K562 (cell line): Measurements from ENCODE around the gene ZNF319. TPM values are rescaled to one million over a fixed set of nuclear protein-coding genes. Genes with fewer than 3 reads are reported as not detected.
A peak's percentile ranks its signal among the peaks of the same experiment; 100 is the strongest.

Experiments used
- ATAC-seq: fragments of 200-7000 bp; cut with Tn5 transposase; 3 replicates; pipeline ENCODE4 v1.9.1; 2020; ENCODE audit warnings: moderate library complexity
- BruUV-seq: library from RNA; stranded (reverse); fragments of 400-500 nt; replicated peaks from 2 replicates; lab custom pipeline; 2021; lab: Mats Ljungman, UMichigan
- CTCF ChIA-PET: fragments of 300-600 bp; formaldehyde crosslinking; extraction: SDS; loops from one replicate; lab custom pipeline; 2021; ENCODE audit warnings: low intra/inter-chr PET ratio; lab: Yijun Ruan, JAX
- POLR2A ChIA-PET: fragments of 300-600, 350-650 bp; sonication (Branson Sonifier 250); formaldehyde crosslinking; extraction: SDS; loops from one replicate; lab custom pipeline; 2021; ENCODE audit warnings: antibody characterized with exemption, inconsistent platforms; lab: Yijun Ruan, JAX
- DNase-seq, 4 experiments: peaks; one replicate each; pipeline versions ENCODE4 v3.0.0 to v3.0.0-alpha.2; 2011 to 2018; ENCODE audit warnings: low spot score in 3 of 4, mixed read lengths in 3 of 4; ENCODE audit errors: extremely low read depth in 1 of 4
- FAIRE-seq: peaks from 2 replicates; lab custom pipeline; 2011; peaks lifted over from hg19 to GRCh38; lab: Jason Lieb, UNC
- H2AFZ ChIP-seq: 2 replicates; pipeline ENCODE4 v1.6.0; 2011; ENCODE audit warnings: low read depth, low read length, control low read depth, inconsistent platforms
- H3K27ac ChIP-seq: fragments of 200-600 bp; 3 replicates; pipeline ENCODE4 v1.8.0; 2011; ENCODE audit warnings: low read depth, mild to moderate bottlenecking, control low read depth, inconsistent platforms, low read length, moderate library complexity, mixed read lengths; ENCODE audit errors: extremely low read depth
- H3K27me3 ChIP-seq, 2 experiments: fragments of 300-600 bp in 1 of 2; 2 replicates in 1 of 2; 3 replicates in 1 of 2; pipeline versions ENCODE4 v1.6.0 to v1.8.0; 2011; ENCODE audit warnings: inconsistent platforms in 2 of 2, low read length in 2 of 2, mild to moderate bottlenecking in 1 of 2, mixed read lengths in 1 of 2, moderate library complexity in 1 of 2; ENCODE audit not compliant: control insufficient read depth in 2 of 2, insufficient read depth in 2 of 2
- H3K36me3 ChIP-seq: fragments of 300-600 bp; 3 replicates; pipeline ENCODE4 v1.8.0; 2011; ENCODE audit warnings: mild to moderate bottlenecking, low read length, inconsistent platforms; ENCODE audit not compliant: control insufficient read depth, insufficient read depth
- H3K4me1 ChIP-seq, 2 experiments: fragments of 200-600 bp in 1 of 2; replicated peaks in 1 of 2; 2 replicates in 1 of 2; 3 replicates in 1 of 2; pipeline versions ENCODE4 v1.5.1 to v1.8.0; 2011; ENCODE audit warnings: inconsistent platforms in 2 of 2, low read length in 2 of 2, mild to moderate bottlenecking in 1 of 2, mixed read lengths in 1 of 2, moderate library complexity in 1 of 2; ENCODE audit not compliant: control insufficient read depth in 2 of 2, insufficient read depth in 2 of 2
- H3K4me2 ChIP-seq: 2 replicates; pipeline ENCODE4 v1.6.1; 2011; ENCODE audit warnings: low read length, control low read depth, inconsistent platforms, mixed read lengths; ENCODE audit not compliant: insufficient read depth
- H3K4me3 ChIP-seq: fragments of 200-600 bp; sonication (generic), shearing (Covaris generic); 2 replicates; pipeline ENCODE4 v1.5.1; 2016; ENCODE audit warnings: control low read depth, inconsistent platforms
- H3K79me2 ChIP-seq: fragments of 200-600 bp; 3 replicates; pipeline ENCODE4 v1.8.0; 2011; ENCODE audit warnings: low read length, inconsistent platforms; ENCODE audit not compliant: control insufficient read depth, insufficient read depth
- H3K9ac ChIP-seq, 2 experiments: 2 replicates each; pipeline versions ENCODE4 v1.6.0 to v1.6.1; 2011; ENCODE audit warnings: low read depth in 2 of 2, low read length in 2 of 2, control low read depth in 1 of 2, inconsistent platforms in 1 of 2, mild to moderate bottlenecking in 1 of 2, mixed read lengths in 1 of 2; ENCODE audit not compliant: insufficient read depth in 1 of 2
- H3K9me1 ChIP-seq: one replicate; pipeline ENCODE4 v1.6.0; 2011; ENCODE audit warnings: inconsistent platforms, mild to moderate bottlenecking, low read length, moderate library complexity; ENCODE audit not compliant: control insufficient read depth, insufficient read depth
- H3K9me3 ChIP-seq: replicated peaks from 2 replicates; pipeline ENCODE4 v1.5.1; 2011; ENCODE audit warnings: low read depth, low read length, inconsistent platforms; ENCODE audit not compliant: control insufficient read depth, insufficient read depth
- H4K20me1 ChIP-seq: replicated peaks from 2 replicates; pipeline ENCODE4 v1.6.1; 2011; ENCODE audit warnings: low read length, inconsistent platforms, mixed read lengths; ENCODE audit not compliant: control insufficient read depth, insufficient read depth
- BMI1 ChIP-seq: fragments of 150-350 bp; IDR thresholded peaks from 2 replicates; pipeline ENCODE4 v1.6.1; 2014; ENCODE audit warnings: low read length
- ILK ChIP-seq: fragments of 450-650 bp; IDR thresholded peaks from 2 replicates; pipeline ENCODE4 v1.6.1; 2016; ENCODE audit warnings: missing genetic modification characterization, low read depth, mild to moderate bottlenecking, missing compliant biosample characterization, moderate library complexity, borderline replicate concordance
- MXI1 ChIP-seq: IDR thresholded peaks from 2 replicates; pipeline ENCODE4 v1.6.1; 2011; ENCODE audit warnings: low read depth, mild to moderate bottlenecking, improper control_type of control experiment, low read length
- NR2F6 ChIP-seq: fragments of 450-650 bp; formaldehyde crosslinking; IDR thresholded peaks from 2 replicates; pipeline ENCODE4 v1.4.0; 2020; ENCODE audit warnings: mild to moderate bottlenecking
- RFX1 ChIP-seq: fragments of 450-650 bp; IDR thresholded peaks from 2 replicates; pipeline ENCODE4 v1.6.1; 2016; ENCODE audit warnings: mild to moderate bottlenecking, moderate library complexity
- TARDBP ChIP-seq: fragments of 450-650 bp; IDR thresholded peaks from 2 replicates; pipeline ENCODE4 v1.6.1; 2016
- TEAD2 ChIP-seq: fragments of 450-650 bp; IDR thresholded peaks from 2 replicates; pipeline ENCODE4 v1.6.1; 2016; ENCODE audit warnings: missing genetic modification characterization, control low read depth, missing compliant biosample characterization
- ZNF282 ChIP-seq: sonication (generic); formaldehyde crosslinking; IDR thresholded peaks from 2 replicates; pipeline ENCODE4 v1.8.1; 2023; ENCODE audit warnings: missing genetic modification reagents
- ZNF561 ChIP-seq: fragments of 450-650 bp; formaldehyde crosslinking; conservative IDR thresholded peaks from 2 replicates; pipeline ENCODE4 v1.4.0; 2020; ENCODE audit warnings: mild to moderate bottlenecking, moderate library complexity
- WGBS: fragments of 100-300 bp; shearing (Covaris generic); methylation state at CpG from one replicate; pipeline ENCODE4 v1.1.6; 2016; ENCODE audit warnings: low coverage, mixed read lengths; ENCODE audit not compliant: insufficient coverage; ENCODE audit errors: missing lambda C conversion rate; 5-methylcytosine and 5-hydroxymethylcytosine counted together
- in situ Hi-C: fragments of 300-500 bp; cut with MboI; formaldehyde crosslinking; loops from 4 replicates; pipeline ENCODE4 v1.15.0; 2018; ENCODE audit warnings: inconsistent platforms, mixed read lengths
- intact Hi-C: fragments of 100-400 bp; cut with micrococcal nuclease; formaldehyde crosslinking; loops from 2 replicates; pipeline ENCODE4 v1.14.2; 2022
- polyA plus RNA-seq, 8 experiments: library from polyadenylated mRNA; depleted of rRNA in 4 of 8; stranded (reverse) in 5 of 8; unstranded in 3 of 8; fragments of >200 nt; fragmentation: Nextera tagmentation in 2 of 8; fragmentation: Illumina TruSeq in 1 of 8; extraction: Ambion mirVana in 2 of 8; extraction: Trizol in 1 of 8; gene quantifications; 2 replicates each; pipeline versions ENCODE4 v1.2.1 to v1.2.3, GENCODE V29; 2011 to 2014; ENCODE audit warnings: inconsistent platforms in 1 of 8, missing spikeins in 1 of 8
- total RNA-seq, 7 experiments: library from RNA; depleted of rRNA in 6 of 7; stranded (reverse); fragments of >200 nt in 6 of 7; fragmentation: Illumina TruSeq in 2 of 7; extraction: Trizol in 2 of 7; gene quantifications; 2 replicates each; pipeline versions ENCODE4 v1.2.1 to v1.2.3, GENCODE V29; 2011 to 2021; ENCODE audit warnings: low replicate concordance in 1 of 7
- TF ChIP-seq, protein P1 (sequence below): fragments of 250-450 bp; sonication (Bioruptor Pico); IDR thresholded peaks from 2 replicates; pipeline ENCODE4 v1.5.1; 2021; ENCODE audit warnings: mild to moderate bottlenecking

ZNF319 gene
- total and polyA plus RNA-seq, 9 of the 15 experiments (the other 6 are each of a cell fraction or from before 2014, with no cell fraction given), result 0.20 to 5.7 (median 1.4) TPM

DNA sequence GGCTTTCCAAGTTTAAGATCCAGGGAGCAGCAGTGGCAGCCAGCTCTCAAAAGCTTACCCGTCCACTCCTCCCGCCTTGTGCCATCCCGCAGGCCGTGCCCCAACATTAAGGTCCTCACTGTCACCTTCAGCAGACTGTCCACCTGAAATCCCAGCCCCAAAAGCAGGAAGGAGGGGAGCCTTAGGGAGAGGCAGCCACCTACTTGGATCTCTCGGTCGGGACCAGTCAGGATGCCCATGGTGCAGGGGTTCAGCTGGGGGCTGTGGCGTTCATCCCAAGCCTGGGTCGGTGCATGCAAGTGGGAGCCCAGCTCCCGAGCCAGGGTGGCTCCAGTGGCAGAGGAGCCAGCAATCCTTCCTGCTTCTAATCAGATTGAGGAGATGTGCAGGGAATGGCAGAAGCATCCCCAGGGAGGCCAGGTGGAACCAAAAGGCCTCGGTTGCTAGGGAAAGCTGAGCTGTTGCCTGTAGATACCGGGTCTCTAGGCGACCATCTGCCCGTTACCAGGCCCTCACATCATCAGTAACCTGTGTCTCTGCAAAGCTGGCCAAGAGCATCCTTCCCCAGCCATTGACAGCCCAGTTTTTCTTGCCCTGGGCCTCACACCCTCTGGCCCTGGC lies 54.2 kb downstream of the ZNF319 start (continued):
- no peak for TF ChIP-seq TARDBP
- TF ChIP-seq NR2F6 (CRISPR knock-in tag), result no peak
- no peak for TF ChIP-seq ZNF282 (CRISPR knock-in tag)
- TF ChIP-seq, protein P1, sequence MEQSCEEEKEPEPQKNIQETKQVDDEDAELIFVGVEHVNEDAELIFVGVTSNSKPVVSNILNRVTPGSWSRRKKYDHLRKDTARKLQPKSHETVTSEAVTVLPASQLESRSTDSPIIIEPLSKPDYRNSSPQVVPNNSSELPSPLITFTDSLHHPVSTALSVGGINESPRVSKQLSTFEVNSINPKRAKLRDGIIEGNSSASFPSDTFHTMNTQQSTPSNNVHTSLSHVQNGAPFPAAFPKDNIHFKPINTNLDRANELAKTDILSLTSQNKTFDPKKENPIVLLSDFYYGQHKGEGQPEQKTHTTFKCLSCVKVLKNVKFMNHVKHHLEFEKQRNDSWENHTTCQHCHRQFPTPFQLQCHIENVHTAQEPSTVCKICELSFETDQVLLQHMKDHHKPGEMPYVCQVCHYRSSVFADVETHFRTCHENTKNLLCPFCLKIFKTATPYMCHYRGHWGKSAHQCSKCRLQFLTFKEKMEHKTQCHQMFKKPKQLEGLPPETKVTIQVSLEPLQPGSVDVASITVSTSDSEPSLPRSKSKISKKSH, result no peak
- TF ChIP-seq BMI1, result peak; percentile 72
- peak; percentile 89 for TF ChIP-seq MXI1
- peak; percentile 84 for TF ChIP-seq RFX1
- no peak for TF ChIP-seq TEAD2 (tag)

DNA sequence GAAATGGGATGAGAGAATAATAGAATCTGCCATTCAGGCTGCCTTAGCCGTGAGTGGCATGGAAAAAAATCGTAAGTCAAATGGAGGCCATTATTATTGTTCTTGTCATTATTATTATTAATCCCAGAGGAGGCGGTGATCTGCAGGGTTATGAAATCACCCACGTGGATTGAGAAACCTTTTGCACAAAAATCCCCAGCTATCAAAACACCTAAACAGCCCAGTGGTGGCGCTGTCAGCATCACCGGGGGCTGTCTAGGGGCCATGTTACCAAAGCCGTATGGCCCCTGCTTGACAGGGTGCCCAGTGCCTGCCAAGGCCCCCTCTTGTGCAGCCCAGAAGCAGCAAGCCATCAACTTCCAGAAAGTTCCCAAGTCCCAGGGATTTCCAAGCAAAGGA lies 54.7 kb downstream of the ZNF319 start:
- FAIRE-seq (no peak), DNase-seq (peak in 3 of 4 experiments; percentile 14 to 52 (median 42)), ATAC-seq (peak; percentile 67)
- Histone ChIP-seq H3K4me2 (no peak overlapping the region), H3K27me3 (peaks cover 3 to 31% of the 10 kb centered on the region in 2 experiments; a peak in 2 of 5 replicates), H3K9ac (no peak overlapping the region), H2AFZ (no peak overlapping the region), H3K4me1 (no peaks in the 10 kb centered on the region; a peak in 1 of 5 replicates), H3K9me3 (no peaks in the 10 kb centered on the region), H3K27ac (no peak overlapping the region), H3K79me2 (no peaks in the 10 kb centered on the region), H3K4me3 (no peak overlapping the region), H3K36me3 (no peaks in the 10 kb centered on the region), H4K20me1 (peaks cover 8% of the 10 kb centered on the region), H3K9me1 (no peaks in the 10 kb centered on the region)
- ChIA-PET CTCF (no interaction called here), POLR2A (interaction anchor here (0.7 to 1.0 kb wide), 2 partner anchors 19 to 45 kb away, joined by 3 read pairs; no protein-coding TSS in a partner anchor)
- no TSS peak for BruUV-seq
- intact Hi-C loops (loop anchor here (5.0 kb wide), 1 partner anchor 57 kb away; the partner anchor contains the start of genes USB1 and ZNF319), in situ Hi-C loops (no loop called here)
- WGBS, result 2% methylated on average over 7 of the region's 7 CpGs
- no peak for TF ChIP-seq ILK (tag)
- TF ChIP-seq ZNF561 (CRISPR knock-in tag), result no peak
